ENCODE results near the gene SULT4A1. TPM values are rescaled to one million over a fixed set of nuclear protein-coding genes. Genes with fewer than 3 reads are reported as not detected.

The SULT4A1 gene
- total and polyA plus RNA-seq, 2 donors, result 0.09 to 4.6 TPM

GRCh38 chr22:43851058-43851978 lies 11.0 kb downstream of the SULT4A1 start:
- no peak for DNase-seq (ENCODE audit: low read depth in 6 of 9, low spot score in 9 of 9)
- Histone ChIP-seq H3K27ac (ENCODE audit: low read depth in 1 of 2, low read length in 1 of 2) (no peak overlapping the region), H3K4me1 (ENCODE audit: control insufficient read depth in 2 of 2, insufficient read depth in 2 of 2, low read length in 2 of 2) (no peaks in the 10 kb centered on the region), H3K4me3 (ENCODE audit: low read length in 2 of 2) (no peak overlapping the region), H3K9me3 (ENCODE audit: control insufficient read depth in 2 of 2, insufficient read depth in 1 of 2, low read length in 1 of 2) (no peaks in the 10 kb centered on the region), H3K27me3 (ENCODE audit: control insufficient read depth in 2 of 2, insufficient read depth in 1 of 2, low read length in 1 of 2) (no peaks in the 10 kb centered on the region), H3K36me3 (ENCODE audit: control insufficient read depth in 2 of 2, insufficient read depth in 2 of 2, low read length in 1 of 2) (no peaks in the 10 kb centered on the region)
- WGBS, result 85% methylated on average over 13 of the region's 13 CpGs

- 86% methylated on average over 12 of the region's 12 CpGs for WGBS
- H3K27me3 ChIP-seq (ENCODE audit: control insufficient read depth in 2 of 2, insufficient read depth in 1 of 2, low read length in 1 of 2), result no peaks in the 10 kb centered on the region
- no peaks in the 10 kb centered on the region for H3K9me3 ChIP-seq (ENCODE audit: control insufficient read depth in 2 of 2, insufficient read depth in 1 of 2, low read length in 1 of 2)
- H3K27ac ChIP-seq (ENCODE audit: low read depth in 1 of 2, low read length in 1 of 2), result no peak overlapping the region
- no peaks in the 10 kb centered on the region for H3K4me1 ChIP-seq (ENCODE audit: control insufficient read depth in 2 of 2, insufficient read depth in 2 of 2, low read length in 2 of 2)
- no peak overlapping the region for H3K4me3 ChIP-seq (ENCODE audit: low read length in 2 of 2)
- no peaks in the 10 kb centered on the region for H3K36me3 ChIP-seq (ENCODE audit: control insufficient read depth in 2 of 2, insufficient read depth in 2 of 2, low read length in 1 of 2)
- DNase-seq (ENCODE audit: low read depth in 6 of 9, low spot score in 9 of 9), result no peak
Measured at GRCh38 chr22:43850529-43850928, 11.8 kb downstream of the SULT4A1 start.

- WGBS, result 85% methylated on average over 13 of the region's 13 CpGs
- H3K4me3 ChIP-seq (ENCODE audit: low read length in 2 of 2), result no peak overlapping the region
- no peak overlapping the region for H3K27ac ChIP-seq (ENCODE audit: low read depth in 1 of 2, low read length in 1 of 2)
- no peaks in the 10 kb centered on the region for H3K9me3 ChIP-seq (ENCODE audit: control insufficient read depth in 2 of 2, insufficient read depth in 1 of 2, low read length in 1 of 2)
- no peaks in the 10 kb centered on the region for H3K4me1 ChIP-seq (ENCODE audit: control insufficient read depth in 2 of 2, insufficient read depth in 2 of 2, low read length in 2 of 2)
- H3K36me3 ChIP-seq (ENCODE audit: control insufficient read depth in 2 of 2, insufficient read depth in 2 of 2, low read length in 1 of 2), result no peaks in the 10 kb centered on the region
- H3K27me3 ChIP-seq (ENCODE audit: control insufficient read depth in 2 of 2, insufficient read depth in 1 of 2, low read length in 1 of 2), result no peaks in the 10 kb centered on the region
- no peak for DNase-seq (ENCODE audit: low read depth in 6 of 9, low spot score in 9 of 9)
Measured at GRCh38 chr22:43849731-43850130, 12.6 kb downstream of the SULT4A1 start.

- Histone ChIP-seq H3K4me3 (ENCODE audit: low read length in 2 of 2) (no peak overlapping the region), H3K36me3 (ENCODE audit: control insufficient read depth in 2 of 2, insufficient read depth in 2 of 2, low read length in 1 of 2) (no peaks in the 10 kb centered on the region), H3K9me3 (ENCODE audit: control insufficient read depth in 2 of 2, insufficient read depth in 1 of 2, low read length in 1 of 2) (no peaks in the 10 kb centered on the region), H3K27me3 (ENCODE audit: control insufficient read depth in 2 of 2, insufficient read depth in 1 of 2, low read length in 1 of 2) (no peaks in the 10 kb centered on the region), H3K27ac (ENCODE audit: low read depth in 1 of 2, low read length in 1 of 2) (no peak overlapping the region), H3K4me1 (ENCODE audit: control insufficient read depth in 2 of 2, insufficient read depth in 2 of 2, low read length in 2 of 2) (no peaks in the 10 kb centered on the region)
- no peak for DNase-seq (ENCODE audit: low read depth in 6 of 9, low spot score in 9 of 9)
- WGBS, result 76% methylated on average over 16 of the region's 16 CpGs
Measured at GRCh38 chr22:43848366-43849171, 13.7 kb downstream of the SULT4A1 start.

GRCh38 chr22:43847376-43848289 lies 14.7 kb downstream of the SULT4A1 start:
- no peak overlapping the region for H3K4me3 ChIP-seq (ENCODE audit: low read length in 2 of 2)
- no peaks in the 10 kb centered on the region for H3K4me1 ChIP-seq (ENCODE audit: control insufficient read depth in 2 of 2, insufficient read depth in 2 of 2, low read length in 2 of 2)
- H3K36me3 ChIP-seq (ENCODE audit: control insufficient read depth in 2 of 2, insufficient read depth in 2 of 2, low read length in 1 of 2), result no peaks in the 10 kb centered on the region
- no peak overlapping the region for H3K27ac ChIP-seq (ENCODE audit: low read depth in 1 of 2, low read length in 1 of 2)
- H3K9me3 ChIP-seq (ENCODE audit: control insufficient read depth in 2 of 2, insufficient read depth in 1 of 2, low read length in 1 of 2), result no peaks in the 10 kb centered on the region
- no peaks in the 10 kb centered on the region for H3K27me3 ChIP-seq (ENCODE audit: control insufficient read depth in 2 of 2, insufficient read depth in 1 of 2, low read length in 1 of 2)
- no peak for DNase-seq (ENCODE audit: low read depth in 6 of 9, low spot score in 9 of 9)
- 92% methylated on average over 14 of the region's 14 CpGs for WGBS

GRCh38 chr22:43846966-43847365 lies 15.3 kb downstream of the SULT4A1 start:
- Histone ChIP-seq H3K27me3 (ENCODE audit: control insufficient read depth in 2 of 2, insufficient read depth in 1 of 2, low read length in 1 of 2) (no peaks in the 10 kb centered on the region), H3K36me3 (ENCODE audit: control insufficient read depth in 2 of 2, insufficient read depth in 2 of 2, low read length in 1 of 2) (no peaks in the 10 kb centered on the region), H3K4me3 (ENCODE audit: low read length in 2 of 2) (no peak overlapping the region), H3K4me1 (ENCODE audit: control insufficient read depth in 2 of 2, insufficient read depth in 2 of 2, low read length in 2 of 2) (no peaks in the 10 kb centered on the region), H3K27ac (ENCODE audit: low read depth in 1 of 2, low read length in 1 of 2) (no peak overlapping the region), H3K9me3 (ENCODE audit: control insufficient read depth in 2 of 2, insufficient read depth in 1 of 2, low read length in 1 of 2) (no peaks in the 10 kb centered on the region)
- DNase-seq (ENCODE audit: low read depth in 6 of 9, low spot score in 9 of 9), result no peak
- 91% methylated on average over 11 of the region's 11 CpGs for WGBS

GRCh38 chr22:43845981-43846380 lies 16.3 kb downstream of the SULT4A1 start:
- 93% methylated on average over 11 of the region's 11 CpGs for WGBS
- DNase-seq (ENCODE audit: low read depth in 6 of 9, low spot score in 9 of 9), result no peak

GRCh38 chr22:43844560-43845545 lies 17.5 kb downstream of the SULT4A1 start:
- 92% methylated on average over 31 of the region's 31 CpGs for WGBS
- Histone ChIP-seq H3K36me3 (ENCODE audit: control insufficient read depth in 2 of 2, insufficient read depth in 2 of 2, low read length in 1 of 2) (no peaks in the 10 kb centered on the region), H3K4me3 (ENCODE audit: low read length in 2 of 2) (no peak overlapping the region), H3K9me3 (ENCODE audit: control insufficient read depth in 2 of 2, insufficient read depth in 1 of 2, low read length in 1 of 2) (no peaks in the 10 kb centered on the region), H3K27me3 (ENCODE audit: control insufficient read depth in 2 of 2, insufficient read depth in 1 of 2, low read length in 1 of 2) (no peaks in the 10 kb centered on the region), H3K4me1 (ENCODE audit: control insufficient read depth in 2 of 2, insufficient read depth in 2 of 2, low read length in 2 of 2) (no peaks in the 10 kb centered on the region), H3K27ac (ENCODE audit: low read depth in 1 of 2, low read length in 1 of 2) (no peak overlapping the region)
- DNase-seq (ENCODE audit: low read depth in 6 of 9, low spot score in 9 of 9), result no peak

More at GRCh38 chr22:43845981-43846380, 16.3 kb downstream of the SULT4A1 start:
- H3K36me3 ChIP-seq (ENCODE audit: control insufficient read depth in 2 of 2, insufficient read depth in 2 of 2, low read length in 1 of 2), result no peaks in the 10 kb centered on the region
- no peaks in the 10 kb centered on the region for H3K4me1 ChIP-seq (ENCODE audit: control insufficient read depth in 2 of 2, insufficient read depth in 2 of 2, low read length in 2 of 2)
- H3K27ac ChIP-seq (ENCODE audit: low read depth in 1 of 2, low read length in 1 of 2), result no peak overlapping the region
- no peaks in the 10 kb centered on the region for H3K9me3 ChIP-seq (ENCODE audit: control insufficient read depth in 2 of 2, insufficient read depth in 1 of 2, low read length in 1 of 2)
- H3K27me3 ChIP-seq (ENCODE audit: control insufficient read depth in 2 of 2, insufficient read depth in 1 of 2, low read length in 1 of 2), result no peaks in the 10 kb centered on the region
- H3K4me3 ChIP-seq (ENCODE audit: low read length in 2 of 2), result no peak overlapping the region

Data from thymus (tissue), 11 donors.